GM18511 (cell line): ENCODE results near the gene RAP1GDS1.
"Not testable (repeated sequence)": the region's sequence is repeated elsewhere in the genome, so short reads cannot be mapped to it uniquely, and the experiment has no call there.

ENCODE experiments used
- ATAC-seq: cut with Tn5 transposase; IDR thresholded peaks from one replicate; pipeline ENCODE4 v1.9.1; 2021; ENCODE audit warnings: mild to moderate bottlenecking, moderate library complexity; ENCODE audit not compliant: unreplicated experiment

RAP1GDS1 gene

DNA sequence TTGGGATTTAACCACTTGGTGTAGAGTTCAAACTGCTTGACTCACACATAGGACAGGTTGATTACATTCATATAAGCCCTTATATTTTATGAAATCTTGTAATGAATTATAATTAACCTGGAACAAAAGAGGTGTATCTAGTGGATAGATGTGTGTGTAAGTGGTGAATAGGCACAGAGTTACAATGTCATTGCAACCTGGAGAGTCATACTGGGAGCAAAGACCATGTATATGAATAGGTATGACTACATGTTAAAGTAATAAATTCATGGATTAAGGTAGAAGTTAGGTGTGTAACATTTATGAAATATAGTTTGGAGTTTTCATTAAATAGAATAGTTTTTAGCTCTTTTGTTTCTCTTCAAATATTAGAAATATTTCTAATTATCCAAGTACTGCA lies 26.1 kb downstream of the RAP1GDS1 start:
- ATAC-seq = no peak

GRCh38 chr4:98288671-98289070 lies 27.5 kb downstream of the RAP1GDS1 start:
- ATAC-seq = peak; percentile 48

DNA sequence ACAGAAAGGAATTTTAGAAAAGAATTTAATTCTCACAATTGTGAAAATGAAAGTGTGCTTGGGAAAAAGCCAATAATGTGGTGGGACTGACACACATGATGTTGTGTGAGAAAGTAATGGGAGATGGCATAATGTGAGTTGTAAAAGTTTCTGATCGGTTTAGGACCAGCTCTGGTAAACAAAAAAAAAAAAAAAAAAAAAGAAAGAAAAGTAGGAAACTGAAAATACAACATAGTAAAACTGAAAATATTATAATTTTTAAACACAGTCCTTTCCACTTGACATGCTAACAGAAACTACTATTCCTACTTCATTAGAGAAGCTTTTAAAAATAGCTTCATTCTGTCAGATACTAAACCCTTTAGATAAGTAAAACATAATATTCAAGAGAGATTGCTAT lies 28.2 kb downstream of the RAP1GDS1 start:
- ATAC-seq = peak; percentile 85

DNA sequence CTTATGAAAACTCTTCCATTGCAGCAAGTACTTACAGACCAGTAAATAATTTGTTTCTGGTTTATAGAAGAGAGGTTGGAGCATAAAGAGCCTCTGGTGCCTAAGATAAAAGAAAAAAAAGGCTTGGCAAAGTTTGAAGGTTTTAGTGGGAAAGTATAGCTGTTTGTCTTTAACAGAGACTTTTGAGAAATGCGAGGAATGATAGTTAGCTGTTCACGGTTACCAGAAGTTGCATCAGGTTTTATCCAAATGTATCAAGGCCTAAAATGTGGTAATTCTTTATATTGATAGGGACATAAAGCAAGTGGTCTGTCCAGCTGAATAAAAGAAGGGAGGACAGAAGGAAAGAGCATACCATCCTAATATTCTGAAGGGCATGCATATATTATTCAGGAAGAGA lies 29.3 kb downstream of the RAP1GDS1 start:
- no peak for ATAC-seq

- ATAC-seq = no peak
Observed at GRCh38 chr4:98293104-98293887, 32.1 kb downstream of the RAP1GDS1 start.

GRCh38 chr4:98298022-98298421 lies 36.8 kb downstream of the RAP1GDS1 start:
- no peak for ATAC-seq

DNA sequence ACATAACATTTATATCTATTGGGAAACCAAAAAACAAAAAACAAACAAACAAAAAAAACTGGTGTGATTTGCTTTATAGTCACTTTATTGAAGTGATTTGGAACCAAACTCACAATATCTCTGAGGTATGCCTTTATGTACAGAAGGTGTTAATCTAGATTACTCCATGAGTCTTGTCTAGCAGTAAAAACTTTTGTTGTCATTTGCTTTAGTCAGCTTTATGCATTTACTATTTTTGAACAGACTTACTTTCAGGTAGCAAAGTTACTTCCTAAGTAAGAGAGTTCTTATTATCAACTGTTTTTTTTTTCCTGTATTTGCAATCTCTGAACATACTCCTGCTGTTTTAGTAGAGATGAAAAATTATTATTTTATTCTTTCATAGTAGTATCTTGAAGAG lies 39.5 kb downstream of the RAP1GDS1 start:
- ATAC-seq = no peak

DNA sequence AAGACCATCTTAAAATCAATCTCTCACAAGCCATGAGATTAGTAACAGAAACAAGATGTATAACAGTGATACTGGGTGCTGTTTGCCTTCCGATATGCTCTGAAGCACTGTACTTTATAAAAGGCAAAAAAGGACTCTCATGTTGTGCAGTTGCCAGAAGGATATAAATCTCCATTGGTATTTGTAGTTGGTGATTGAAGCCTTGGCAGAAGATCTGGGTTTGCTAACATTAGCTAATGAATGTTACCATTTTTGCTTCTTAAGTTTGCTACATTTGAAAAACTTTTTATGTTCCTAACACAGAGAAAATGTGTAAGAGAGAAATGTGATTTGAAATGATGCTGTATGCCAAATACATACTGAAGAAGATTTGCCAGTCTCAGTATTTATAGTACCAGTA lies 44.4 kb downstream of the RAP1GDS1 start:
- ATAC-seq = no peak

DNA sequence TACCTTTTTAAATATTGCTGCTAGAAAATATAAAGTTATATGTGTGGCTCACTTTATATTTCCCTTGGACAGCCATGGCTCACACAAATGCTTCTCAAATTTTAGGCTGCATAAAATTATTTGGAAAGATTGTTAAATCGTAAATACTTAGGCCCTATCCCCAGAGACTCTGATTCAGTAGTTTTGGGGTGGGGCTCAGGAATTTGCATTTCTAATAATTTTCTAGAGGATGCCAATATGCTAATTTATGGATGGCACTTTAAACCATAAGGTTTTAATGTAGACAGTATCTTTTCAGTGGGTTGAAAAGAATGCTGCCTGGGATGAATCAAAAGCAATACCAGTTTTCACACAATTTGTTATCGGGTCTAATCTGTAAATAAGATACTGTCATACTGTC lies 49.7 kb downstream of the RAP1GDS1 start:
- ATAC-seq = no peak

- ATAC-seq = no peak
Observed at GRCh38 chr4:98311656-98312055, 50.5 kb downstream of the RAP1GDS1 start.

- ATAC-seq = no peak
Observed at GRCh38 chr4:98314791-98315565, 53.8 kb downstream of the RAP1GDS1 start.

GRCh38 chr4:98318521-98318920 lies 57.3 kb downstream of the RAP1GDS1 start:
- no peak for ATAC-seq

DNA sequence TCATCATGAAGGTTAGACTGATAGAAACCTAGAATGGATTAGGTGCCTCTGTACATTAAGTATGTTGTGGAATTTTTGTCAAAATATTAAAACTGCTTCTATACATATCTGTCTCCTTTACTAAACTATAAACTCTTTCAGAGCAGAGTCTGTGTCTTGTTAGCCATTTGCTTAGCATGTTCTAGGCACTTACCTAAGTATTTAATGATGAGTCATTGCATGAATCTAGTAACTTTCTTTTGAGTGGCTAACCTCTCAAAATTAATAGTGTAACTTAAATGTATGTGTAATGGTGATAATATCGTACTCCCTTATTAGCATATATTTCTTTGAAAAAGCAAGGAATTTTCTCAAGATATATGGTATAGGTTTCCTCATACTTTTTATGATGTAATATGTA lies 57.8 kb downstream of the RAP1GDS1 start:
- no peak for ATAC-seq

GRCh38 chr4:98326168-98326567 lies 65.0 kb downstream of the RAP1GDS1 start:
- no peak for ATAC-seq

GRCh38 chr4:98327694-98328093 lies 66.5 kb downstream of the RAP1GDS1 start:
- no peak for ATAC-seq

- ATAC-seq = not testable (repeated sequence)
Observed at GRCh38 chr4:98329879-98330640, 68.9 kb downstream of the RAP1GDS1 start.

DNA sequence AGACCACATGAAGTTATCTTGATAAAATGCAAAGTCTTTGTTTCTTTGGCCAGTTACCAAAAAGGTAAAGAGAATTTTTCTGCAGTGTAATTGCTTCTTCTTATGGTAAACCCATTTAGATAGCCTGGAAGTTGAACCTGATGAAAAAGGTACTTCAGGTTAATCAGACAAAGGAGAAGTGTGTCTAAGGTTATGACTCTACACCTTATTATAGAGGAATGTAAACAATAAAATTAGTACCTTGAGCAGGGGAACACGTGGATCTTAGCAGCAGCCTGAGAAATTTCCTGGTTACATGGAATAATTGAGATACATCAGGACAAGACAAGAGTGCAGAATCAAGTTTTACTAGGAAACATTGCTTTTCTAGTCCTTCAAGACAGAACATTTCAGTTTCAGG lies 70.8 kb downstream of the RAP1GDS1 start:
- no peak for ATAC-seq

- no peak for ATAC-seq
Observed at GRCh38 chr4:98334461-98334860, 73.3 kb downstream of the RAP1GDS1 start.

GRCh38 chr4:98338761-98339438 lies 77.7 kb downstream of the RAP1GDS1 start:
- no peak for ATAC-seq

GRCh38 chr4:98341309-98341708 lies 80.1 kb downstream of the RAP1GDS1 start:
- ATAC-seq = no peak

DNA sequence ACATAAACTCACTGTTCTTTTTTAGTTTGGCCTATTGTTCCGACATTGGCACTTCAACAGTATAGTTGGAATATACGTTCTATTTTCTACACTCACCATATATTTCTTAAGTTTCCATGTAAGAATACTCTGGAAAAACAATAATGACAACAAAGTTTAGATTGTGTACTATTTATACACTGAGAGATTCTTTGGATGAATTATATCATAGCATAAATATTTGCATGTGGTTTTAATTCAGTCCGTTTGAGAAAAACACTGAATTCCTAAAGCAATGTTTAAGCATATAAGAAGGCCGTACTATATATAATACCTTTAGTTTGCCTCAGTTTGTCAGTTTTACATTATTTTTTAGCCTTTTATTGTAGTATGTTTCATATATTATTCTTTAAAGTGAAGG lies 82.4 kb downstream of the RAP1GDS1 start:
- ATAC-seq = no peak
